Colonic mucosa (tissue), 4 donors: Measurements from ENCODE around the gene NOC2L. TPM values are rescaled to one million over a fixed set of nuclear protein-coding genes. Genes with fewer than 3 reads are reported as not detected.
"Not testable (repeated sequence)": the region's sequence is repeated elsewhere in the genome, so short reads cannot be mapped to it uniquely, and the experiment has no call there.

Source experiments
- DNase-seq: peaks from one replicate; pipeline ENCODE4 v3.0.0-alpha.2; 2020
- H3K27ac ChIP-seq: fragments of 200-600 bp; one replicate; pipeline ENCODE4 v1.8.0; 2021
- H3K27me3 ChIP-seq: fragments of 200-600 bp; one replicate; pipeline ENCODE4 v1.8.0; 2021
- H3K36me3 ChIP-seq: fragments of 200-600 bp; one replicate; pipeline ENCODE4 v1.8.0; 2021
- H3K4me1 ChIP-seq: fragments of 200-600 bp; one replicate; pipeline ENCODE4 v1.8.0; 2021; ENCODE audit warnings: mild to moderate bottlenecking
- H3K4me3 ChIP-seq: fragments of 200-600 bp; one replicate; pipeline ENCODE4 v1.8.0; 2021
- H3K9ac ChIP-seq, 2 donors: one replicate each; pipeline ENCODE4 v1.7.0; 2013; ENCODE audit warnings: control low read depth in 2 of 2, low read depth in 2 of 2, low read length in 2 of 2
- H3K9me3 ChIP-seq: fragments of 200-600 bp; one replicate; pipeline ENCODE4 v1.8.0; 2021
- CTCF ChIP-seq: fragments of 200-600 bp; IDR thresholded peaks from one replicate; pipeline ENCODE4 v1.8.0; 2022; ENCODE audit warnings: antibody characterized with exemption, mild to moderate bottlenecking
- intact Hi-C: fragments of 100-400 bp; cut with DNase I; formaldehyde crosslinking; loops from one replicate; pipeline ENCODE4 v1.14.1; 2022
- total RNA-seq, 2 donors: library from RNA; stranded (reverse); fragmentation: NEBNext Ultra II Directional in 1 of 2; extraction: Animal tissue kit (Norgen Biotek cat#: 25700) in 1 of 2; gene quantifications; one replicate each; pipeline ENCODE4 v1.2.1, GENCODE V29; 2021
- donor health status: healthy.
- donor health status: DM: no; HTN: no; CAD: no.
- donor health status: DM: no; HTN: no; CAD: no.

The NOC2L gene
- total RNA-seq, 2 donors from 2014 or later, result 46.9 to 127 TPM

- intact Hi-C loops, result no loop called here
These were observed 8.2 kb downstream of the NOC2L start for GRCh38 chr1:950881-951280.

GRCh38 chr1:950268-950667, 8.8 kb downstream of the NOC2L start:
- H3K9me3 ChIP-seq, result no peaks in the 10 kb centered on the region
- H3K27me3 ChIP-seq, result no peaks in the 10 kb centered on the region
- H3K4me3 ChIP-seq, result no peak overlapping the region
- H3K36me3 ChIP-seq, result peaks cover 11% of the 10 kb centered on the region
- TF ChIP-seq CTCF, result no peak
- H3K9ac ChIP-seq, result no peak overlapping the region
- no peaks in the 10 kb centered on the region for H3K4me1 ChIP-seq
- no peak overlapping the region for H3K27ac ChIP-seq
- intact Hi-C loops, result no loop called here
- no peak for DNase-seq

More at GRCh38 chr1:950881-951280, 8.2 kb downstream of the NOC2L start:
- no peak for TF ChIP-seq CTCF
- no peaks in the 10 kb centered on the region for H3K27me3 ChIP-seq
- no peak overlapping the region for H3K9ac ChIP-seq
- no peak overlapping the region for H3K4me3 ChIP-seq
- no peak for DNase-seq
- no peaks in the 10 kb centered on the region for H3K4me1 ChIP-seq
- no peaks in the 10 kb centered on the region for H3K9me3 ChIP-seq
- no peak overlapping the region for H3K27ac ChIP-seq
- peaks cover 11% of the 10 kb centered on the region for H3K36me3 ChIP-seq

GRCh38 chr1:947958-948357, 11.1 kb downstream of the NOC2L start:
- no peak overlapping the region for H3K27ac ChIP-seq
- no peak for DNase-seq
- no peak overlapping the region for H3K4me3 ChIP-seq
- H3K36me3 ChIP-seq, result peaks cover 4% of the 10 kb centered on the region
- no peak overlapping the region for H3K9ac ChIP-seq
- H3K4me1 ChIP-seq, result no peaks in the 10 kb centered on the region
- H3K27me3 ChIP-seq, result peaks cover 2% of the 10 kb centered on the region
- no peak for TF ChIP-seq CTCF
- intact Hi-C loops, result no loop called here
- no peaks in the 10 kb centered on the region for H3K9me3 ChIP-seq

- H3K4me1 ChIP-seq, DNase-seq, H3K36me3 ChIP-seq, intact Hi-C loops, H3K9me3 ChIP-seq, H3K27ac ChIP-seq, H3K4me3 ChIP-seq, H3K9ac ChIP-seq: not testable (repeated sequence)
- H3K27me3 ChIP-seq, result peaks cover 13% of the 10 kb centered on the region
These were observed 12.2 kb downstream of the NOC2L start for GRCh38 chr1:946811-947210.

- peaks cover 7% of the 10 kb centered on the region for H3K4me1 ChIP-seq
- peaks cover 22% of the 10 kb centered on the region for H3K27me3 ChIP-seq
- no peak overlapping the region for H3K27ac ChIP-seq
- H3K4me3 ChIP-seq, result no peak overlapping the region
- H3K9ac ChIP-seq, result no peak overlapping the region
- intact Hi-C loops, result no loop called here
- no peaks in the 10 kb centered on the region for H3K36me3 ChIP-seq
- no peaks in the 10 kb centered on the region for H3K9me3 ChIP-seq
- no peak for DNase-seq
- no peak for TF ChIP-seq CTCF
These were observed 13.1 kb downstream of the NOC2L start for GRCh38 chr1:945688-946556.
